DOHH2 (cell line): ENCODE results near the gene METTL16.

Experiments used
- H3F3A ChIP-seq: fragments of 200-600 bp; sonication (generic), shearing (Covaris generic); 2 replicates; pipeline ENCODE4 v1.6.0; 2016; ENCODE audit warnings: antibody characterized with exemption, mild to moderate bottlenecking; ENCODE audit not compliant: control insufficient read depth, insufficient read depth
- H3K27ac ChIP-seq: fragments of 200-600 bp; sonication (generic); 2 replicates; pipeline ENCODE4 v1.5.1; 2014; ENCODE audit warnings: low read depth, mild to moderate bottlenecking, low read length, moderate library complexity
- H3K27me3 ChIP-seq: fragments of 200-600 bp; sonication (generic); 2 replicates; pipeline ENCODE4 v1.6.1; 2014; ENCODE audit warnings: mild to moderate bottlenecking, low read length, mixed read lengths; ENCODE audit not compliant: control insufficient read depth
- H3K36me3 ChIP-seq: fragments of 200-600 bp; sonication (generic); 2 replicates; pipeline ENCODE4 v1.6.1; 2014; ENCODE audit warnings: mild to moderate bottlenecking, low read length, moderate library complexity, mixed read lengths; ENCODE audit not compliant: control insufficient read depth
- H3K4me1 ChIP-seq: fragments of 200-600 bp; sonication (generic); 2 replicates; pipeline ENCODE4 v1.6.1; 2014; ENCODE audit warnings: mild to moderate bottlenecking, low read length, mixed read lengths; ENCODE audit not compliant: control insufficient read depth
- H3K4me2 ChIP-seq: fragments of 200-600 bp; sonication (generic); 2 replicates; pipeline ENCODE4 v1.6.0; 2014; ENCODE audit warnings: mild to moderate bottlenecking, low read length, moderate library complexity
- H3K4me3 ChIP-seq: fragments of 200-600 bp; sonication (generic); 2 replicates; pipeline ENCODE4 v1.5.1; 2014; ENCODE audit warnings: mild to moderate bottlenecking, low read length, mixed read lengths
- H3K79me2 ChIP-seq: fragments of 200-600 bp; sonication (generic); 2 replicates; pipeline ENCODE4 v1.6.1; 2014; ENCODE audit warnings: mild to moderate bottlenecking, low read length, mixed read lengths; ENCODE audit not compliant: control insufficient read depth
- H3K9me2 ChIP-seq: fragments of 200-600 bp; sonication (generic); replicated peaks from 2 replicates; pipeline ENCODE4 v1.6.1; 2014; ENCODE audit warnings: mild to moderate bottlenecking, low read length, mixed read lengths; ENCODE audit not compliant: control insufficient read depth
- H3K9me3 ChIP-seq: fragments of 200-600 bp; sonication (generic); 2 replicates; pipeline ENCODE4 v1.6.1; 2014; ENCODE audit warnings: antibody characterized with exemption, low read length, mixed read lengths; ENCODE audit not compliant: control insufficient read depth, insufficient read depth
- H4K20me1 ChIP-seq: fragments of 200-600 bp; sonication (generic); 2 replicates; pipeline ENCODE4 v1.6.0; 2014; ENCODE audit warnings: low read depth, mild to moderate bottlenecking, antibody characterized with exemption, low read length, moderate library complexity; ENCODE audit not compliant: control insufficient read depth, insufficient read depth
- CTCF ChIP-seq: fragments of 200-600 bp; sonication (generic); IDR thresholded peaks from one replicate; pipeline ENCODE4 v1.5.1; 2014; ENCODE audit warnings: antibody characterized with exemption, mild to moderate bottlenecking, low read depth, low read length; ENCODE audit not compliant: poor library complexity, severe bottlenecking
- EZH2phosphoT487 ChIP-seq: fragments of 200-600 bp; sonication (generic); IDR thresholded peaks from 2 replicates; pipeline ENCODE4 v1.6.1; 2017; ENCODE audit warnings: borderline replicate concordance, mild to moderate bottlenecking, antibody characterized with exemption, low read length, moderate library complexity, mixed read lengths

Gene METTL16

GRCh38 chr17:2386400-2387085, 125.1 kb downstream of the METTL16 start:
- Histone ChIP-seq H3K27me3 (no peaks in the 10 kb centered on the region), H3K36me3 (peaks cover 13% of the 10 kb centered on the region), H3K4me2 (no peak overlapping the region), H3K4me3 (no peak overlapping the region), H3K79me2 (peaks cover 18% of the 10 kb centered on the region), H3K27ac (no peak overlapping the region), H3F3A (peaks cover 3% of the 10 kb centered on the region; the same call in 1 of the 2 replicates), H4K20me1 (no peaks in the 10 kb centered on the region), H3K9me3 (no peaks in the 10 kb centered on the region), H3K9me2 (no peaks in the 10 kb centered on the region), H3K4me1 (peaks cover 15% of the 10 kb centered on the region)
- no peak for TF ChIP-seq CTCF
- TF ChIP-seq EZH2phosphoT487, result no peak

- Histone ChIP-seq H3F3A (peaks cover 3% of the 10 kb centered on the region; the same call in 1 of the 2 replicates), H3K27me3 (no peaks in the 10 kb centered on the region), H3K4me2 (no peak overlapping the region), H3K4me1 (peaks cover 5% of the 10 kb centered on the region), H3K79me2 (peaks cover 8% of the 10 kb centered on the region), H4K20me1 (no peaks in the 10 kb centered on the region), H3K9me3 (no peaks in the 10 kb centered on the region), H3K9me2 (no peaks in the 10 kb centered on the region), H3K36me3 (peaks cover 12% of the 10 kb centered on the region; the same call in 1 of the 2 replicates), H3K4me3 (no peak overlapping the region), H3K27ac (no peak overlapping the region)
- TF ChIP-seq CTCF, result no peak
- no peak for TF ChIP-seq EZH2phosphoT487
Measured at GRCh38 chr17:2385240-2386210, 126.2 kb downstream of the METTL16 start.

GRCh38 chr17:2384439-2385127, 127.1 kb downstream of the METTL16 start:
- H3K9me2 ChIP-seq, result no peaks in the 10 kb centered on the region
- peaks cover 2% of the 10 kb centered on the region; the same call in 1 of the 2 replicates for H3K79me2 ChIP-seq
- H3K4me1 ChIP-seq, result peaks cover 4% of the 10 kb centered on the region
- H3K9me3 ChIP-seq, result no peaks in the 10 kb centered on the region
- H4K20me1 ChIP-seq, result no peaks in the 10 kb centered on the region
- H3F3A ChIP-seq, result peaks cover 3% of the 10 kb centered on the region; the same call in 1 of the 2 replicates
- H3K27ac ChIP-seq, result no peak overlapping the region
- no peaks in the 10 kb centered on the region for H3K27me3 ChIP-seq
- H3K4me3 ChIP-seq, result no peak overlapping the region
- H3K4me2 ChIP-seq, result no peak overlapping the region
- TF ChIP-seq CTCF (no peak), EZH2phosphoT487 (no peak)
- H3K36me3 ChIP-seq, result peaks cover 10% of the 10 kb centered on the region; the same call in 1 of the 2 replicates
